ENCODE measurements around the gene ICAM4.

Gene ICAM4

GRCh38 chr19:10255358-10255757 is 31.4 kb upstream of the ICAM4 start:
- no peak for TF ChIP-seq CTCF (IDR thresholded peaks at IDR 0.05)
- no peak overlapping the region for H3K4me3 ChIP-seq
- peaks cover 21 to 61% (median 48%) of the 10 kb centered on the region in 3 donors for H3K36me3 ChIP-seq
- no peaks in the 10 kb centered on the region for H3K27me3 ChIP-seq
- no peak for DNase-seq
- H3K27ac ChIP-seq = no peak overlapping the region
- H3K9me3 ChIP-seq = no peaks in the 10 kb centered on the region
- intact Hi-C loops (cut with DNase I; ENCODE audit: low total_unique reads) = no loop called here
- H3K4me1 ChIP-seq = peaks cover 0 to 20% (median 13%) of the 10 kb centered on the region in 4 donors

GRCh38 chr19:10256551-10256950 is 30.2 kb upstream of the ICAM4 start:
- no peaks in the 10 kb centered on the region for H3K9me3 ChIP-seq
- DNase-seq = no peak
- H3K27ac ChIP-seq = no peak overlapping the region
- no peak for TF ChIP-seq CTCF (IDR thresholded peaks at IDR 0.05)
- H3K4me1 ChIP-seq = peaks cover 0 to 11% (median 9%) of the 10 kb centered on the region in 4 donors
- H3K4me3 ChIP-seq = no peak overlapping the region
- intact Hi-C loops (cut with DNase I; ENCODE audit: low total_unique reads) = no loop called here
- H3K27me3 ChIP-seq = no peaks in the 10 kb centered on the region
- peaks cover 21 to 61% (median 48%) of the 10 kb centered on the region in 3 donors for H3K36me3 ChIP-seq

- no peak overlapping the region for H3K27ac ChIP-seq
- H3K4me3 ChIP-seq = no peak overlapping the region
- no peaks in the 10 kb centered on the region for H3K27me3 ChIP-seq
- H3K36me3 ChIP-seq = peaks cover 21 to 61% (median 48%) of the 10 kb centered on the region in 3 donors
- DNase-seq = no peak
- peaks cover 0 to 10% (median 9%) of the 10 kb centered on the region in 4 donors for H3K4me1 ChIP-seq
- H3K9me3 ChIP-seq = no peaks in the 10 kb centered on the region
- TF ChIP-seq CTCF (IDR thresholded peaks at IDR 0.05) = no peak
- intact Hi-C loops (cut with DNase I; ENCODE audit: low total_unique reads) = no loop called here
These were observed 29.7 kb upstream of the ICAM4 start for GRCh38 chr19:10256970-10257615.

GRCh38 chr19:10258080-10258710 is 28.6 kb upstream of the ICAM4 start:
- Histone ChIP-seq H3K9me3 (no peaks in the 10 kb centered on the region), H3K27ac (no peak overlapping the region), H3K4me1 (peaks cover 0 to under 1% (median 0%) of the 10 kb centered on the region in 4 donors), H3K36me3 (peaks cover 21 to 61% (median 48%) of the 10 kb centered on the region in 3 donors), H3K4me3 (no peak overlapping the region), H3K27me3 (no peaks in the 10 kb centered on the region)
- intact Hi-C loops (cut with DNase I; ENCODE audit: low total_unique reads) = no loop called here
- DNase-seq = no peak
- TF ChIP-seq CTCF (IDR thresholded peaks at IDR 0.05) = no peak

GRCh38 chr19:10259162-10259905 is 27.4 kb upstream of the ICAM4 start:
- Histone ChIP-seq H3K4me3 (no peak overlapping the region), H3K36me3 (peaks cover 21 to 52% (median 44%) of the 10 kb centered on the region in 3 donors), H3K27me3 (no peaks in the 10 kb centered on the region), H3K4me1 (no peaks in the 10 kb centered on the region), H3K9me3 (no peaks in the 10 kb centered on the region), H3K27ac (no peak overlapping the region)
- intact Hi-C loops (cut with DNase I; ENCODE audit: low total_unique reads) = no loop called here
- DNase-seq = peak; percentile 85 to 88
- peak; percentile 43 to 48 for TF ChIP-seq CTCF (IDR thresholded peaks at IDR 0.05)
